Purkinje cell (primary cell): ENCODE data around the gene BDH1. TPM values are rescaled to one million over a fixed set of nuclear protein-coding genes. Genes with fewer than 3 reads are reported as not detected.

ENCODE experiments used
- polyA plus RNA-seq: library from polyadenylated mRNA; unstranded; fragments of >200 nt; fragmentation: Nextera tagmentation; gene quantifications from 2 replicates; pipeline ENCODE4 v1.2.1, GENCODE V29; 2014

Gene BDH1
- 5.0 and 9.7 TPM in 2 replicates for polyA plus RNA-seq

GRCh38 chr3:197555281-197556261 is at the start of gene BDH1:
BDH1 (minus strand) TSS chr3:197555968; CDS start chr3:197546443, 9,525 bp downstream.

Other genes with a start within 250 kb of the BDH1 start
- 11.6 and 17.3 TPM in 2 replicates for gene RUBCN, start 180.9 kb upstream of the BDH1 start, polyA plus RNA-seq
- 29.0 and 32.1 TPM in 2 replicates for gene FYTTD1, start 193.9 kb upstream of the BDH1 start, polyA plus RNA-seq
- 6.2 and 6.9 TPM in 2 replicates for gene LRCH3, start 235.3 kb upstream of the BDH1 start, polyA plus RNA-seq